HG03442 (cell line): ENCODE data around the gene DUS2.
"Not testable (repeated sequence)": the region's sequence is repeated elsewhere in the genome, so short reads cannot be mapped to it uniquely, and the experiment has no call there.

Experiments used
- ATAC-seq: cut with Tn5 transposase; IDR thresholded peaks from one replicate; pipeline ENCODE4 v1.9.1; 2021; ENCODE audit warnings: mild to moderate bottlenecking, moderate library complexity; ENCODE audit not compliant: unreplicated experiment

The DUS2 gene

GRCh38 chr16:68089067-68089466, 66.0 kb downstream of the DUS2 start:
- ATAC-seq, result no peak

GRCh38 chr16:68090130-68090529, 67.0 kb downstream of the DUS2 start:
- no peak for ATAC-seq

GRCh38 chr16:68090533-68090932, 67.4 kb downstream of the DUS2 start:
- ATAC-seq, result no peak

- no peak for ATAC-seq
Observed at GRCh38 chr16:68091380-68092261, 68.5 kb downstream of the DUS2 start.

- not testable (repeated sequence) for ATAC-seq
Observed at GRCh38 chr16:68092275-68092674, 69.2 kb downstream of the DUS2 start.

- no peak for ATAC-seq
Observed at GRCh38 chr16:68093816-68094613, 70.9 kb downstream of the DUS2 start.

- ATAC-seq, result no peak
Observed at GRCh38 chr16:68094614-68094934, 71.5 kb downstream of the DUS2 start.

GRCh38 chr16:68096491-68096890, 73.4 kb downstream of the DUS2 start:
- ATAC-seq, result no peak

- ATAC-seq, result no peak
Observed at GRCh38 chr16:68097088-68097487, 74.0 kb downstream of the DUS2 start.

- ATAC-seq, result no peak
Observed at GRCh38 chr16:68097895-68098294, 74.8 kb downstream of the DUS2 start.

GRCh38 chr16:68100488-68100887, 77.4 kb downstream of the DUS2 start:
- ATAC-seq, result no peak

- ATAC-seq, result no peak
Observed at GRCh38 chr16:68105611-68106010, 82.5 kb downstream of the DUS2 start.

- ATAC-seq, result not testable (repeated sequence)
Observed at GRCh38 chr16:68107230-68107928, 84.3 kb downstream of the DUS2 start.

- ATAC-seq, result not testable (repeated sequence)
Observed at GRCh38 chr16:68109156-68109555, 86.1 kb downstream of the DUS2 start.

GRCh38 chr16:68110611-68111010, 87.5 kb downstream of the DUS2 start:
- not testable (repeated sequence) for ATAC-seq

GRCh38 chr16:68111379-68111778, 88.3 kb downstream of the DUS2 start:
- ATAC-seq, result no peak

- ATAC-seq, result no peak
Observed at GRCh38 chr16:68113059-68113761, 90.1 kb downstream of the DUS2 start.

GRCh38 chr16:68113765-68114240, 90.7 kb downstream of the DUS2 start:
- no peak for ATAC-seq

GRCh38 chr16:68114939-68115338, 91.9 kb downstream of the DUS2 start:
- not testable (repeated sequence) for ATAC-seq

GRCh38 chr16:68115851-68116250, 92.8 kb downstream of the DUS2 start:
- ATAC-seq, result no peak
